Calu3 (cell line): ENCODE measurements around the gene PLXNA2. TPM values are rescaled to one million over a fixed set of nuclear protein-coding genes. Genes with fewer than 3 reads are reported as not detected.
A peak's percentile ranks its signal among the peaks of the same experiment; 100 is the strongest.

Experiments used
- BruUV-seq: library from RNA; stranded (reverse); fragments of 400-500 nt; replicated peaks from 2 replicates; lab custom pipeline; 2021; lab: Mats Ljungman, UMichigan
- CTCF ChIA-PET: fragments of 300-600 bp; sonication (Branson Sonifier 250); formaldehyde crosslinking; loops from one replicate; lab custom pipeline; 2022; ENCODE audit warnings: antibody characterized with exemption; lab: Charles Lee
- DNase-seq: peaks from one replicate; pipeline ENCODE4 v3.0.0; 2022
- H3K27ac Mint-ChIP-seq: one replicate; pipeline ENCODE4 v1.8.0; 2022; ENCODE audit warnings: mixed read lengths; ENCODE audit not compliant: unreplicated experiment
- H3K27me3 Mint-ChIP-seq: one replicate; pipeline ENCODE4 v1.8.0; 2022; ENCODE audit warnings: mixed read lengths; ENCODE audit not compliant: unreplicated experiment
- H3K36me3 Mint-ChIP-seq: one replicate; pipeline ENCODE4 v1.8.0; 2022; ENCODE audit warnings: mild to moderate bottlenecking, moderate library complexity, mixed read lengths; ENCODE audit not compliant: insufficient read depth, unreplicated experiment
- H3K4me1 Mint-ChIP-seq: one replicate; pipeline ENCODE4 v1.8.0; 2022; ENCODE audit warnings: mild to moderate bottlenecking, low read depth, mixed read lengths; ENCODE audit not compliant: unreplicated experiment
- H3K4me3 Mint-ChIP-seq: one replicate; pipeline ENCODE4 v1.8.0; 2022; ENCODE audit warnings: mild to moderate bottlenecking, low read depth, moderate library complexity, mixed read lengths; ENCODE audit not compliant: unreplicated experiment
- H3K9me3 Mint-ChIP-seq: one replicate; pipeline ENCODE4 v1.8.0; 2022; ENCODE audit warnings: low read depth, mixed read lengths; ENCODE audit not compliant: unreplicated experiment
- CTCF ChIP-seq: fragments of 200-600 bp; IDR thresholded peaks from one replicate; pipeline ENCODE4 v1.8.0; 2022; ENCODE audit warnings: antibody characterized with exemption; ENCODE audit not compliant: unreplicated experiment
- intact Hi-C: fragments of 100-400 bp; cut with micrococcal nuclease; formaldehyde crosslinking; loops from one replicate; pipeline ENCODE4 v1.10.0; 2022; ENCODE audit not compliant: unreplicated experiment
- total RNA-seq: library from RNA; stranded (reverse); gene quantifications from 2 replicates; pipeline ENCODE4 v1.2.3, GENCODE V29; 2022

The PLXNA2 gene
- total RNA-seq, 1 experiment from 2014 or later: 16.2 TPM

GRCh38 chr1:208237241-208237640 lies 6.9 kb downstream of the PLXNA2 start:
- BruUV-seq: no TSS peak
- no peak overlapping the region for H3K27ac Mint-ChIP-seq

GRCh38 chr1:208235982-208236761 lies 8.0 kb downstream of the PLXNA2 start:
- TF ChIP-seq CTCF: no peak
- Mint-ChIP-seq H3K4me1 (peaks cover 33% of the 10 kb centered on the region), H3K27me3 (no peaks in the 10 kb centered on the region), H3K27ac (no peak overlapping the region), H3K9me3 (no peaks in the 10 kb centered on the region), H3K36me3 (no peaks in the 10 kb centered on the region), H3K4me3 (no peak overlapping the region)
- no TSS peak for BruUV-seq
- CTCF ChIA-PET: interaction anchor here (1.3 to 4.9 kb wide), 4 partner anchors 8 to 104 kb away, joined by 3 to 24 read pairs (median 10); partner anchors contain the start of gene PLXNA2
- peak; percentile 34 for DNase-seq
- intact Hi-C loops: no loop called here

More at GRCh38 chr1:208237241-208237640, 6.9 kb downstream of the PLXNA2 start:
- no peaks in the 10 kb centered on the region for H3K36me3 Mint-ChIP-seq
- TF ChIP-seq CTCF: no peak
- intact Hi-C loops: no loop called here
- H3K4me3 Mint-ChIP-seq: no peak overlapping the region
- peaks cover 29% of the 10 kb centered on the region for H3K4me1 Mint-ChIP-seq
- H3K27me3 Mint-ChIP-seq: no peaks in the 10 kb centered on the region
- H3K9me3 Mint-ChIP-seq: no peaks in the 10 kb centered on the region
- no peak for DNase-seq
- CTCF ChIA-PET: interaction anchor here (0.6 to 4.9 kb wide), 3 partner anchors 15 to 241 kb away, joined by 3 to 24 read pairs (median 5); no protein-coding TSS in a partner anchor

GRCh38 chr1:208235356-208235981 lies 8.7 kb downstream of the PLXNA2 start:
- DNase-seq: no peak
- H3K27ac Mint-ChIP-seq: no peak overlapping the region
- no peaks in the 10 kb centered on the region for H3K27me3 Mint-ChIP-seq
- H3K4me3 Mint-ChIP-seq: no peak overlapping the region
- TF ChIP-seq CTCF: no peak
- intact Hi-C loops: no loop called here
- no peaks in the 10 kb centered on the region for H3K36me3 Mint-ChIP-seq
- no peaks in the 10 kb centered on the region for H3K9me3 Mint-ChIP-seq
- CTCF ChIA-PET: interaction anchor here (1.3 to 4.9 kb wide), 4 partner anchors 9 to 214 kb away, joined by 3 to 24 read pairs (median 10); partner anchors contain the start of gene PLXNA2
- BruUV-seq: no TSS peak
- peaks cover 33% of the 10 kb centered on the region for H3K4me1 Mint-ChIP-seq

- H3K9me3 Mint-ChIP-seq: no peaks in the 10 kb centered on the region
- DNase-seq: no peak
- H3K4me1 Mint-ChIP-seq: peaks cover 27% of the 10 kb centered on the region
- H3K27ac Mint-ChIP-seq: no peak overlapping the region
- CTCF ChIA-PET: interaction anchor here (1.1 to 3.3 kb wide), 3 partner anchors 10 to 213 kb away, joined by 3 to 13 read pairs (median 4); partner anchors contain the start of gene PLXNA2
- no peak for TF ChIP-seq CTCF
- H3K4me3 Mint-ChIP-seq: no peak overlapping the region
- no peaks in the 10 kb centered on the region for H3K36me3 Mint-ChIP-seq
- H3K27me3 Mint-ChIP-seq: no peaks in the 10 kb centered on the region
- no TSS peak for BruUV-seq
- intact Hi-C loops: no loop called here
Observed at GRCh38 chr1:208234721-208235120, 9.5 kb downstream of the PLXNA2 start.
